H9 (cell line): ENCODE measurements around the gene ARID1B. TPM values are rescaled to one million over a fixed set of nuclear protein-coding genes. Genes with fewer than 3 reads are reported as not detected.

Experiments
- DNase-seq: peaks from one replicate; pipeline ENCODE4 v3.0.0-alpha.2; 2017
- H2AFZ ChIP-seq: one replicate; pipeline ENCODE4 v1.6.1; 2013; ENCODE audit warnings: mild to moderate bottlenecking, low read length, control low read depth, moderate library complexity
- H2AK5ac ChIP-seq: 2 replicates; pipeline ENCODE4 v1.6.1; 2013; ENCODE audit warnings: low read length, control low read depth, mixed read lengths; ENCODE audit not compliant: insufficient read length
- H2BK120ac ChIP-seq: one replicate; pipeline ENCODE4 v1.6.1; 2013; ENCODE audit warnings: low read depth, mild to moderate bottlenecking, low read length, control low read depth, inconsistent platforms; ENCODE audit not compliant: poor library complexity, severe bottlenecking
- H2BK12ac ChIP-seq: 2 replicates; pipeline ENCODE4 v1.6.1; 2013; ENCODE audit warnings: low read length, control low read depth, mixed read lengths, low read depth; ENCODE audit not compliant: insufficient read length
- H2BK15ac ChIP-seq: 2 replicates; pipeline ENCODE4 v1.6.1; 2013; ENCODE audit warnings: low read depth, low read length, control low read depth
- H2BK20ac ChIP-seq: one replicate; pipeline ENCODE4 v1.6.1; 2013; ENCODE audit warnings: low read depth, mild to moderate bottlenecking, low read length, control low read depth, inconsistent platforms; ENCODE audit not compliant: poor library complexity, severe bottlenecking
- H2BK5ac ChIP-seq: 2 replicates; pipeline ENCODE4 v1.6.1; 2013; ENCODE audit warnings: low read length, control low read depth, mixed read lengths; ENCODE audit not compliant: insufficient read length
- H3K14ac ChIP-seq: 2 replicates; pipeline ENCODE4 v1.6.1; 2013; ENCODE audit warnings: low read length, control low read depth; ENCODE audit not compliant: insufficient read depth
- H3K18ac ChIP-seq: 2 replicates; pipeline ENCODE4 v1.6.1; 2013; ENCODE audit warnings: low read depth, mild to moderate bottlenecking, mixed read lengths, low read length, control low read depth; ENCODE audit not compliant: insufficient read length
- H3K23ac ChIP-seq: 2 replicates; pipeline ENCODE4 v1.6.1; 2013; ENCODE audit warnings: low read length, control low read depth, mixed read lengths, low read depth; ENCODE audit not compliant: insufficient read length
- H3K23me2 ChIP-seq: 2 replicates; pipeline ENCODE4 v1.6.1; 2013; ENCODE audit warnings: low read depth, mild to moderate bottlenecking, mixed read lengths, low read length, control low read depth; ENCODE audit not compliant: insufficient read length, poor library complexity, severe bottlenecking
- H3K27ac ChIP-seq: 2 replicates; pipeline ENCODE4 v1.5.1; 2013; ENCODE audit warnings: low read length, control low read depth, mixed read lengths, low read depth; ENCODE audit not compliant: insufficient read length
- H3K27me3 ChIP-seq: 2 replicates; pipeline ENCODE4 v1.6.1; 2013; ENCODE audit warnings: low read length, control low read depth, inconsistent platforms; ENCODE audit not compliant: insufficient read depth
- H3K4ac ChIP-seq: 2 replicates; pipeline ENCODE4 v1.6.1; 2013; ENCODE audit warnings: low read depth, mild to moderate bottlenecking, control low read depth, inconsistent platforms, low read length, moderate library complexity
- H3K4me1 ChIP-seq: 2 replicates; pipeline ENCODE4 v1.6.1; 2013; ENCODE audit warnings: low read length, control low read depth, inconsistent platforms; ENCODE audit not compliant: insufficient read depth
- H3K4me2 ChIP-seq: 2 replicates; pipeline ENCODE4 v1.6.1; 2013; ENCODE audit warnings: low read length, control low read depth, mixed read lengths; ENCODE audit not compliant: insufficient read length, insufficient read depth
- H3K56ac ChIP-seq: 2 replicates; pipeline ENCODE4 v1.6.1; 2013; ENCODE audit warnings: low read depth, mild to moderate bottlenecking, mixed read lengths, low read length, control low read depth; ENCODE audit not compliant: insufficient read length
- H3K79me1 ChIP-seq: 2 replicates; pipeline ENCODE4 v1.6.1; 2013; ENCODE audit warnings: low read depth, mild to moderate bottlenecking, moderate library complexity, low read length, control low read depth, inconsistent platforms; ENCODE audit not compliant: insufficient read depth, poor library complexity, severe bottlenecking
- H3K79me2 ChIP-seq: 2 replicates; pipeline ENCODE4 v1.6.1; 2013; ENCODE audit warnings: low read length, control low read depth, inconsistent platforms; ENCODE audit not compliant: insufficient read depth
- H3K9ac ChIP-seq: 2 replicates; pipeline ENCODE4 v1.6.1; 2013; ENCODE audit warnings: low read length, control low read depth, mixed read lengths; ENCODE audit not compliant: insufficient read length; ENCODE audit errors: extremely low read depth
- H3K9me3 ChIP-seq: one replicate; pipeline ENCODE4 v1.6.1; 2013; ENCODE audit warnings: low read depth, low read length, inconsistent platforms; ENCODE audit not compliant: control insufficient read depth
- H3T11ph ChIP-seq: one replicate; pipeline ENCODE4 v1.6.1; 2013; ENCODE audit warnings: mild to moderate bottlenecking, low read length, control low read depth, inconsistent platforms
- H4K20me1 ChIP-seq: one replicate; pipeline ENCODE4 v1.6.1; 2013; ENCODE audit not compliant: control insufficient read depth, insufficient read length, insufficient read depth
- H4K5ac ChIP-seq: 2 replicates; pipeline ENCODE4 v1.6.1; 2013; ENCODE audit warnings: low read depth, mild to moderate bottlenecking, mixed read lengths, low read length, control low read depth; ENCODE audit not compliant: insufficient read length
- H4K8ac ChIP-seq: replicated peaks from 2 replicates; pipeline ENCODE4 v1.6.1; 2013; ENCODE audit warnings: low read length, control low read depth, mixed read lengths, low read depth; ENCODE audit not compliant: insufficient read length
- H4K91ac ChIP-seq: 2 replicates; pipeline ENCODE4 v1.6.1; 2013; ENCODE audit warnings: low read depth, mild to moderate bottlenecking, moderate library complexity, mixed read lengths, low read length, control low read depth; ENCODE audit not compliant: insufficient read length
- H3K27ac Mint-ChIP-seq, 3 experiments: 2 replicates in 2 of 3; 3 replicates in 1 of 3; pipeline ENCODE4 v1.8.0; 2020 to 2021; ENCODE audit warnings: mixed read lengths in 3 of 3, mild to moderate bottlenecking in 1 of 3, moderate library complexity in 1 of 3
- H3K27me3 Mint-ChIP-seq: 2 replicates; pipeline ENCODE4 v1.8.0; 2021; ENCODE audit warnings: low read depth, mild to moderate bottlenecking, moderate library complexity, mixed read lengths
- H3K36me3 Mint-ChIP-seq, 3 experiments: 2 replicates in 2 of 3; 3 replicates in 1 of 3; pipeline ENCODE4 v1.8.0; 2020 to 2021; ENCODE audit warnings: low read depth in 3 of 3, mixed read lengths in 3 of 3; ENCODE audit not compliant: insufficient read depth in 1 of 3
- H3K4me1 Mint-ChIP-seq, 2 experiments: 2 replicates each; pipeline ENCODE4 v1.8.0; 2020; ENCODE audit warnings: mixed read lengths in 2 of 2
- H3K4me3 Mint-ChIP-seq, 2 experiments: 2 replicates in 1 of 2; 3 replicates in 1 of 2; pipeline ENCODE4 v1.8.0; 2020 to 2021; ENCODE audit warnings: mild to moderate bottlenecking in 2 of 2, mixed read lengths in 2 of 2, moderate library complexity in 1 of 2
- H3K9me3 Mint-ChIP-seq, 2 experiments: 2 replicates in 1 of 2; 3 replicates in 1 of 2; pipeline ENCODE4 v1.8.0; 2020; ENCODE audit warnings: mild to moderate bottlenecking in 2 of 2, mixed read lengths in 2 of 2, moderate library complexity in 1 of 2
- CTCF ChIP-seq: fragments of 200-600 bp; sonication (generic); conservative IDR thresholded peaks from 3 replicates; pipeline ENCODE4 v1.8.0; 2021; ENCODE audit warnings: antibody characterized with exemption, mild to moderate bottlenecking
- WGBS: extraction: QIAGEN DNeasy Blood & Tissue Kit; methylation state at CpG from one replicate; pipeline ENCODE4 v1.1.7; 2013; ENCODE audit warnings: missing lambda C conversion rate, low lambda C conversion rate, mixed read lengths; ENCODE audit not compliant: insufficient read length; ENCODE audit errors: extremely low coverage; 5-methylcytosine and 5-hydroxymethylcytosine counted together
- total RNA-seq: library from RNA; stranded (reverse); gene quantifications from 2 replicates; pipeline ENCODE4 v1.2.1, GENCODE V29; 2021

The ARID1B gene
- total RNA-seq, 1 experiment from 2014 or later: 88.2 TPM

GRCh38 chr6:157213907-157214565 lies 436.9 kb downstream of the ARID1B start:
- H3K4me1 ChIP-seq: no peaks in the 10 kb centered on the region
- H4K5ac ChIP-seq: no peak overlapping the region
- H2BK20ac ChIP-seq: no peak overlapping the region
- H3K4me2 ChIP-seq: no peak overlapping the region
- H3K56ac ChIP-seq: no peak overlapping the region
- H3K9me3 ChIP-seq: no peaks in the 10 kb centered on the region
- H2BK120ac ChIP-seq: no peak overlapping the region
- no peak overlapping the region for H3T11ph ChIP-seq
- no peak overlapping the region for H3K14ac ChIP-seq
- H4K91ac ChIP-seq: no peak overlapping the region
- Mint-ChIP-seq H3K4me1 (no peaks in the 10 kb centered on the region; a peak in 1 of 4 replicates), H3K4me3 (no peak overlapping the region), H3K36me3 (no peaks in the 10 kb centered on the region; a peak in 1 of 7 replicates), H3K9me3 (no peaks in the 10 kb centered on the region; a peak in 1 of 5 replicates), H3K27me3 (peaks cover 7% of the 10 kb centered on the region; the same call in 1 of the 2 replicates), H3K27ac (no peak overlapping the region; a peak in 1 of 7 replicates)
- no peak overlapping the region for H2BK5ac ChIP-seq
- H3K9ac ChIP-seq: no peak overlapping the region
- H3K27ac ChIP-seq: no peak overlapping the region
- no CpG with 5 or more reads among the region's 10 CpGs for WGBS
- H2BK15ac ChIP-seq: no peak overlapping the region
- H3K23me2 ChIP-seq: no peaks in the 10 kb centered on the region
- no peaks in the 10 kb centered on the region for H4K20me1 ChIP-seq
- H3K79me2 ChIP-seq: no peaks in the 10 kb centered on the region
- no peaks in the 10 kb centered on the region for H3K79me1 ChIP-seq
- H3K23ac ChIP-seq: no peak overlapping the region
- H2AFZ ChIP-seq: no peak overlapping the region
- H2BK12ac ChIP-seq: no peak overlapping the region
- no peak overlapping the region for H4K8ac ChIP-seq
- TF ChIP-seq CTCF: no peak
- no peak for DNase-seq
- H2AK5ac ChIP-seq: no peak overlapping the region
- no peak overlapping the region for H3K4ac ChIP-seq
- H3K18ac ChIP-seq: no peak overlapping the region
- no peaks in the 10 kb centered on the region for H3K27me3 ChIP-seq
